K562 (cell line): ENCODE results near the gene ATP10B. TPM values are rescaled to one million over a fixed set of nuclear protein-coding genes. Genes with fewer than 3 reads are reported as not detected.

ENCODE experiments used
- ATAC-seq: fragments of 200-7000 bp; cut with Tn5 transposase; 3 replicates; pipeline ENCODE4 v1.9.1; 2020; ENCODE audit warnings: moderate library complexity
- BruUV-seq: library from RNA; stranded (reverse); fragments of 400-500 nt; replicated peaks from 2 replicates; lab custom pipeline; 2021; lab: Mats Ljungman, UMichigan
- CTCF ChIA-PET: fragments of 300-600 bp; formaldehyde crosslinking; extraction: SDS; loops from one replicate; lab custom pipeline; 2021; ENCODE audit warnings: low intra/inter-chr PET ratio; lab: Yijun Ruan, JAX
- POLR2A ChIA-PET: fragments of 300-600, 350-650 bp; sonication (Branson Sonifier 250); formaldehyde crosslinking; extraction: SDS; loops from one replicate; lab custom pipeline; 2021; ENCODE audit warnings: antibody characterized with exemption, inconsistent platforms; lab: Yijun Ruan, JAX
- DNase-seq, 4 experiments: peaks; one replicate each; pipeline versions ENCODE4 v3.0.0 to v3.0.0-alpha.2; 2011 to 2018; ENCODE audit warnings: low spot score in 3 of 4, mixed read lengths in 3 of 4; ENCODE audit errors: extremely low read depth in 1 of 4
- FAIRE-seq: peaks from 2 replicates; lab custom pipeline; 2011; peaks lifted over from hg19 to GRCh38; lab: Jason Lieb, UNC
- H2AFZ ChIP-seq: 2 replicates; pipeline ENCODE4 v1.6.0; 2011; ENCODE audit warnings: low read depth, low read length, control low read depth, inconsistent platforms
- H3K27ac ChIP-seq: fragments of 200-600 bp; 3 replicates; pipeline ENCODE4 v1.8.0; 2011; ENCODE audit warnings: low read depth, mild to moderate bottlenecking, control low read depth, inconsistent platforms, low read length, moderate library complexity, mixed read lengths; ENCODE audit errors: extremely low read depth
- H3K27me3 ChIP-seq, 2 experiments: fragments of 300-600 bp in 1 of 2; 2 replicates in 1 of 2; 3 replicates in 1 of 2; pipeline versions ENCODE4 v1.6.0 to v1.8.0; 2011; ENCODE audit warnings: inconsistent platforms in 2 of 2, low read length in 2 of 2, mild to moderate bottlenecking in 1 of 2, mixed read lengths in 1 of 2, moderate library complexity in 1 of 2; ENCODE audit not compliant: control insufficient read depth in 2 of 2, insufficient read depth in 2 of 2
- H3K36me3 ChIP-seq: fragments of 300-600 bp; 3 replicates; pipeline ENCODE4 v1.8.0; 2011; ENCODE audit warnings: mild to moderate bottlenecking, low read length, inconsistent platforms; ENCODE audit not compliant: control insufficient read depth, insufficient read depth
- H3K4me1 ChIP-seq, 2 experiments: fragments of 200-600 bp in 1 of 2; replicated peaks in 1 of 2; 2 replicates in 1 of 2; 3 replicates in 1 of 2; pipeline versions ENCODE4 v1.5.1 to v1.8.0; 2011; ENCODE audit warnings: inconsistent platforms in 2 of 2, low read length in 2 of 2, mild to moderate bottlenecking in 1 of 2, mixed read lengths in 1 of 2, moderate library complexity in 1 of 2; ENCODE audit not compliant: control insufficient read depth in 2 of 2, insufficient read depth in 2 of 2
- H3K4me2 ChIP-seq: 2 replicates; pipeline ENCODE4 v1.6.1; 2011; ENCODE audit warnings: low read length, control low read depth, inconsistent platforms, mixed read lengths; ENCODE audit not compliant: insufficient read depth
- H3K4me3 ChIP-seq: fragments of 200-600 bp; sonication (generic), shearing (Covaris generic); 2 replicates; pipeline ENCODE4 v1.5.1; 2016; ENCODE audit warnings: control low read depth, inconsistent platforms
- H3K79me2 ChIP-seq: fragments of 200-600 bp; 3 replicates; pipeline ENCODE4 v1.8.0; 2011; ENCODE audit warnings: low read length, inconsistent platforms; ENCODE audit not compliant: control insufficient read depth, insufficient read depth
- H3K9ac ChIP-seq, 2 experiments: 2 replicates each; pipeline versions ENCODE4 v1.6.0 to v1.6.1; 2011; ENCODE audit warnings: low read depth in 2 of 2, low read length in 2 of 2, control low read depth in 1 of 2, inconsistent platforms in 1 of 2, mild to moderate bottlenecking in 1 of 2, mixed read lengths in 1 of 2; ENCODE audit not compliant: insufficient read depth in 1 of 2
- H3K9me1 ChIP-seq: one replicate; pipeline ENCODE4 v1.6.0; 2011; ENCODE audit warnings: inconsistent platforms, mild to moderate bottlenecking, low read length, moderate library complexity; ENCODE audit not compliant: control insufficient read depth, insufficient read depth
- H3K9me3 ChIP-seq: replicated peaks from 2 replicates; pipeline ENCODE4 v1.5.1; 2011; ENCODE audit warnings: low read depth, low read length, inconsistent platforms; ENCODE audit not compliant: control insufficient read depth, insufficient read depth
- H4K20me1 ChIP-seq: replicated peaks from 2 replicates; pipeline ENCODE4 v1.6.1; 2011; ENCODE audit warnings: low read length, inconsistent platforms, mixed read lengths; ENCODE audit not compliant: control insufficient read depth, insufficient read depth
- FUS ChIP-seq: fragments of 200-400 bp; formaldehyde crosslinking; optimal IDR thresholded peaks from 2 replicates; pipeline ENCODE3; 2017; ENCODE audit warnings: low read depth, low read length
- NKRF ChIP-seq: fragments of 450-650 bp; IDR thresholded peaks from 2 replicates; pipeline ENCODE4 v1.6.1; 2016; ENCODE audit warnings: borderline replicate concordance
- NR0B1 ChIP-seq: fragments of 450-650 bp; IDR thresholded peaks from one replicate; pipeline ENCODE4 v1.6.1; 2018; ENCODE audit warnings: mild to moderate bottlenecking, moderate library complexity; ENCODE audit not compliant: partially characterized antibody
- SOX6 ChIP-seq: fragments of 450-650 bp; IDR thresholded peaks from 2 replicates; pipeline ENCODE4 v1.6.1; 2014; ENCODE audit warnings: mild to moderate bottlenecking
- ZNF740 ChIP-seq, 3 experiments: fragments of 200-800 bp in 1 of 3; sonication (Bioruptor generic) in 1 of 3; sonication (generic) in 1 of 3; formaldehyde crosslinking in 1 of 3; IDR thresholded peaks; 2 replicates each; pipeline versions ENCODE4 v1.6.1 to v1.8.0; 2016 to 2022; ENCODE audit warnings: mild to moderate bottlenecking in 2 of 3, missing compliant biosample characterization in 2 of 3, missing genetic modification characterization in 2 of 3, missing genetic modification reagents in 1 of 3
- ZNF778 ChIP-seq: fragments of 450-650 bp; formaldehyde crosslinking; IDR thresholded peaks from 2 replicates; pipeline ENCODE4 v1.4.0; 2020; ENCODE audit warnings: mild to moderate bottlenecking, moderate library complexity
- WGBS: fragments of 100-300 bp; shearing (Covaris generic); methylation state at CpG from one replicate; pipeline ENCODE4 v1.1.6; 2016; ENCODE audit warnings: low coverage, mixed read lengths; ENCODE audit not compliant: insufficient coverage; ENCODE audit errors: missing lambda C conversion rate; 5-methylcytosine and 5-hydroxymethylcytosine counted together
- in situ Hi-C: fragments of 300-500 bp; cut with MboI; formaldehyde crosslinking; loops from 4 replicates; pipeline ENCODE4 v1.15.0; 2018; ENCODE audit warnings: inconsistent platforms, mixed read lengths
- intact Hi-C: fragments of 100-400 bp; cut with micrococcal nuclease; formaldehyde crosslinking; loops from 2 replicates; pipeline ENCODE4 v1.14.2; 2022
- polyA plus RNA-seq, 8 experiments: library from polyadenylated mRNA; depleted of rRNA in 4 of 8; stranded (reverse) in 5 of 8; unstranded in 3 of 8; fragments of >200 nt; fragmentation: Nextera tagmentation in 2 of 8; fragmentation: Illumina TruSeq in 1 of 8; extraction: Ambion mirVana in 2 of 8; extraction: Trizol in 1 of 8; gene quantifications; 2 replicates each; pipeline versions ENCODE4 v1.2.1 to v1.2.3, GENCODE V29; 2011 to 2014; ENCODE audit warnings: inconsistent platforms in 1 of 8, missing spikeins in 1 of 8
- total RNA-seq, 7 experiments: library from RNA; depleted of rRNA in 6 of 7; stranded (reverse); fragments of >200 nt in 6 of 7; fragmentation: Illumina TruSeq in 2 of 7; extraction: Trizol in 2 of 7; gene quantifications; 2 replicates each; pipeline versions ENCODE4 v1.2.1 to v1.2.3, GENCODE V29; 2011 to 2021; ENCODE audit warnings: low replicate concordance in 1 of 7

The ATP10B gene
- total and polyA plus RNA-seq, 9 of the 15 experiments (the other 6 are each of a cell fraction or from before 2014, with no cell fraction given): 0.04 TPM; not detected in 8

DNA sequence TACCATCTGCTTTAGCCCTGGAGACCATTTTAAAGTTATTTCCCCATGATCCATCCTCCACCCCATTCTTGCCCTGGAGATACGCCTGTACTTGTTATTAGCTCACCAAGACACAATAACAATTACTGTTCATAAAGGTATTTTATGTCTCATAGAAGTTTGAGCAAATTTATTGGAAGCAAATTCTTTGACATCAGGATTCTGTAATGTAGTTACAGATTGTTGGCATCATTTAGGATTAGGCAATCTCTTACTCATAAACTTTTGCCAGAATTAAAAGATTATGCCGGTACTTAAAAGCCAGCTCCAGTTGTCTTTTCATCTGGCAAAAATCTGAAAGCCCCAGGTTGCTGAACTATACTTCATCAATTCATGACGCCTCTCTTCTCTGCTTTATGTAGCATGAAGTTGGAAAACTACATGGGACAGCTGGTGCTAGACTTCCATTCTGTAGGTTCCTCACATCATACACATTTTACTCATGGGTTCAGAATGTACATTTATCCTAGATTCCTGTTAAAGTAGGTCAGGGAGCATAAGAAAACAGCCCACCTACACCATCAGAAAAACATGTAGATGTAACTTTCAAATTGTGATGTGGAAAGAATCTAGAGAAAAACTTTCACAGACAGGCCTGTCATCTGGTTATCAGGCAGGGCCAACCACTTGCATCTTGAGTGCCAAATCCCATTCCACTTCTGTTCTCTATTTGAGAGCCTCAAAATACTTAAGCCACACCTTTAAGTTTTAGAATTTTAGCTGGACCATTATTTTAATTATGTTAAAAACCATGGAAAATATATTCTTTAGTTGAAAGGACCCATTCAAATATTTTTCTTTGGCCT lies 14.0 kb downstream of the ATP10B start:
- ChIA-PET POLR2A (no interaction called here), CTCF (no interaction called here)
- Histone ChIP-seq H3K9ac (no peak overlapping the region), H2AFZ (no peak overlapping the region), H3K4me3 (no peak overlapping the region), H3K9me1 (no peaks in the 10 kb centered on the region), H3K36me3 (no peaks in the 10 kb centered on the region), H4K20me1 (no peaks in the 10 kb centered on the region), H3K4me1 (no peaks in the 10 kb centered on the region), H3K27ac (no peak overlapping the region), H3K9me3 (0 out of 2 replicates have a peak, but pooled peaks cover 1% of the 10 kb centered on the region), H3K79me2 (no peaks in the 10 kb centered on the region), H3K4me2 (no peak overlapping the region), H3K27me3 (no peaks in the 10 kb centered on the region)
- in situ Hi-C loops: no loop called here
- ATAC-seq (no peak), DNase-seq (no peak), FAIRE-seq (no peak)
- WGBS: 2% methylated on average over 3 of the region's 3 CpGs
- TF ChIP-seq FUS: no peak
- no peak for TF ChIP-seq SOX6
- TF ChIP-seq ZNF778: no peak
- TF ChIP-seq NKRF: no peak
- no peak for TF ChIP-seq NR0B1
- no peak for TF ChIP-seq ZNF740 (CRISPR knock-in tag; IDR thresholded peaks at IDR 0.05)
- TF ChIP-seq ZNF740 (tag; IDR thresholded peaks at IDR 0.05): no peak
- intact Hi-C loops: no loop called here
- no TSS peak for BruUV-seq
